Liver (tissue), 9 donors: ENCODE measurements around the gene SLC22A12. TPM values are rescaled to one million over a fixed set of nuclear protein-coding genes. Genes with fewer than 3 reads are reported as not detected.

ENCODE experiments used
- DNase-seq: peaks from one replicate; pipeline ENCODE4 v3.0.0-alpha.2; 2017; ENCODE audit warnings: low spot score
- H3K27ac ChIP-seq, 2 donors: one replicate each; pipeline ENCODE4 v1.7.0; 2013; ENCODE audit warnings: inconsistent platforms in 2 of 2, low read length in 2 of 2, control low read depth in 1 of 2, low read depth in 1 of 2, mild to moderate bottlenecking in 1 of 2
- H3K27me3 ChIP-seq, 4 donors: one replicate each; pipeline versions ENCODE4 v1.6.1 to v1.7.0; 2013; ENCODE audit warnings: low read length in 3 of 4, inconsistent platforms in 1 of 4, mild to moderate bottlenecking in 1 of 4, moderate library complexity in 1 of 4; ENCODE audit not compliant: control insufficient read depth in 4 of 4, insufficient read depth in 4 of 4
- H3K36me3 ChIP-seq, 4 donors: one replicate each; pipeline versions ENCODE4 v1.6.1 to v1.7.0; 2013; ENCODE audit warnings: low read length in 3 of 4, mild to moderate bottlenecking in 3 of 4, low read depth in 1 of 4, moderate library complexity in 1 of 4; ENCODE audit not compliant: control insufficient read depth in 4 of 4, insufficient read depth in 3 of 4
- H3K4me1 ChIP-seq, 4 donors: one replicate each; pipeline versions ENCODE4 v1.6.1 to v1.7.0; 2013; ENCODE audit warnings: low read length in 3 of 4, mild to moderate bottlenecking in 3 of 4, moderate library complexity in 1 of 4; ENCODE audit not compliant: control insufficient read depth in 4 of 4, insufficient read depth in 4 of 4
- H3K4me3 ChIP-seq, 3 donors: one replicate each; pipeline versions ENCODE4 v1.6.1 to v1.7.0; 2013; ENCODE audit warnings: low read length in 3 of 3, control low read depth in 1 of 3, low read depth in 1 of 3, mild to moderate bottlenecking in 1 of 3
- H3K9ac ChIP-seq, 2 donors: one replicate each; pipeline ENCODE4 v1.7.0; 2013; ENCODE audit warnings: low read length in 2 of 2, mild to moderate bottlenecking in 2 of 2, moderate library complexity in 2 of 2, control low read depth in 1 of 2, low read depth in 1 of 2
- H3K9me3 ChIP-seq, 4 donors: one replicate each; pipeline versions ENCODE4 v1.6.1 to v1.7.0; 2013; ENCODE audit warnings: low read length in 3 of 4; ENCODE audit not compliant: control insufficient read depth in 4 of 4
- ATF3 ChIP-seq: IDR thresholded peaks from 2 replicates; pipeline ENCODE4 v1.6.1; 2016; ENCODE audit warnings: antibody characterized with exemption
- EGR1 ChIP-seq, 2 donors: IDR thresholded peaks; 2 replicates each; pipeline ENCODE4 v1.6.1; 2016 to 2018; ENCODE audit warnings: antibody characterized with exemption in 2 of 2, low read depth in 2 of 2
- FOXA1 ChIP-seq: IDR thresholded peaks from 2 replicates; pipeline ENCODE4 v1.6.1; 2016; ENCODE audit warnings: antibody characterized with exemption
- GABPA ChIP-seq, 2 donors: IDR thresholded peaks in 1 of 2; conservative IDR thresholded peaks in 1 of 2; 2 replicates each; pipeline ENCODE4 v1.6.1; 2016; ENCODE audit warnings: antibody characterized with exemption in 2 of 2, mild to moderate bottlenecking in 1 of 2, moderate library complexity in 1 of 2
- HNF4A ChIP-seq, 2 donors: conservative IDR thresholded peaks; 2 replicates each; pipeline ENCODE4 v1.6.1; 2016; ENCODE audit warnings: antibody characterized with exemption in 2 of 2, mild to moderate bottlenecking in 2 of 2
- HNF4G ChIP-seq: IDR thresholded peaks from 2 replicates; pipeline ENCODE4 v1.6.1; 2016; ENCODE audit warnings: antibody characterized with exemption
- JUND ChIP-seq, 2 donors: IDR thresholded peaks; 2 replicates each; pipeline ENCODE4 v1.6.1; 2016; ENCODE audit warnings: antibody characterized with exemption in 2 of 2
- RAD21 ChIP-seq, 2 donors: IDR thresholded peaks; 2 replicates each; pipeline ENCODE4 v1.6.1; 2016; ENCODE audit warnings: antibody characterized with exemption in 2 of 2, mild to moderate bottlenecking in 2 of 2
- REST ChIP-seq: IDR thresholded peaks from 2 replicates; pipeline ENCODE4 v1.6.1; 2016; ENCODE audit warnings: antibody characterized with exemption, mild to moderate bottlenecking
- RXRA ChIP-seq, 2 donors: IDR thresholded peaks; 2 replicates each; pipeline ENCODE4 v1.6.1; 2017 to 2018; ENCODE audit warnings: antibody characterized with exemption in 2 of 2, mild to moderate bottlenecking in 1 of 2
- SP1 ChIP-seq: IDR thresholded peaks from 2 replicates; pipeline ENCODE4 v1.6.1; 2018; ENCODE audit warnings: antibody characterized with exemption, mild to moderate bottlenecking
- TAF1 ChIP-seq: conservative IDR thresholded peaks from 2 replicates; pipeline ENCODE4 v1.6.1; 2016; ENCODE audit warnings: antibody characterized with exemption, mild to moderate bottlenecking
- YY1 ChIP-seq: IDR thresholded peaks from 2 replicates; pipeline ENCODE4 v1.6.1; 2016; ENCODE audit warnings: antibody characterized with exemption, mild to moderate bottlenecking
- ZBTB33 ChIP-seq: IDR thresholded peaks from 2 replicates; pipeline ENCODE4 v1.6.1; 2016; ENCODE audit warnings: antibody characterized with exemption
- WGBS: extraction: QIAGEN DNeasy Blood & Tissue Kit; methylation state at CpG from one replicate; pipeline ENCODE4 v1.1.7; 2013; 5-methylcytosine and 5-hydroxymethylcytosine counted together
- polyA plus RNA-seq, 2 donors: library from polyadenylated mRNA; stranded (reverse) in 1 of 2; unstranded in 1 of 2; fragments of 200-250 nt in 1 of 2; fragments of >200 nt in 1 of 2; fragmentation: Nextera tagmentation in 1 of 2; extraction: Ambion mirVana in 1 of 2; gene quantifications; one replicate each; pipeline versions ENCODE4 v1.2.1 to v1.2.3, GENCODE V29; 2013 to 2015
- total RNA-seq, 2 donors: library from RNA; depleted of rRNA; stranded (reverse); fragments of >200 nt; gene quantifications; one replicate each; pipeline ENCODE4 v1.2.3, GENCODE V29; 2014
- TF ChIP-seq, protein P1 (sequence below): fragments of 150-350 bp; IDR thresholded peaks from 2 replicates; pipeline ENCODE4 v1.5.1; 2017; ENCODE audit warnings: improper control_type of control experiment, low read depth, low read length; ENCODE audit not compliant: missing input control
- TF ChIP-seq, protein P2 (sequence below): IDR thresholded peaks from 2 replicates; pipeline ENCODE4 v1.6.1; 2016; ENCODE audit warnings: antibody characterized with exemption
- donor health status: healthy.
- donor health status: healthy.
- donor health status: healthy.
- donor health status: healthy.
- donor health status: healthy.

The SLC22A12 gene
- total and polyA plus RNA-seq, 4 donors: under 0.01 to 0.02 TPM; not detected in 2

GRCh38 chr11:64571410-64572091 lies 19.5 kb upstream of the SLC22A12 start:
- Histone ChIP-seq H3K9ac (no peak overlapping the region), H3K9me3 (no peaks in the 10 kb centered on the region), H3K4me1 (peaks cover 0 to 6% (median 1%) of the 10 kb centered on the region in 4 donors), H3K27me3 (no peaks in the 10 kb centered on the region), H3K27ac (no peak overlapping the region), H3K4me3 (no peak overlapping the region), H3K36me3 (no peaks in the 10 kb centered on the region)
- no peak for DNase-seq
- TF ChIP-seq TAF1 (no peak), RXRA (IDR thresholded peaks at IDR 0.05) (no peak), GABPA (IDR thresholded peaks at IDR 0.05 in 1 of 2, conservative IDR thresholded peaks at IDR 0.05 in 1 of 2) (no peak), YY1 (no peak), JUND (IDR thresholded peaks at IDR 0.05) (no peak), ATF3 (no peak), HNF4G (no peak), EGR1 (IDR thresholded peaks at IDR 0.05; ENCODE audit: low read depth in 2 of 2) (no peak), FOXA1 (no peak), ZBTB33 (no peak)
- TF ChIP-seq, protein P1, sequence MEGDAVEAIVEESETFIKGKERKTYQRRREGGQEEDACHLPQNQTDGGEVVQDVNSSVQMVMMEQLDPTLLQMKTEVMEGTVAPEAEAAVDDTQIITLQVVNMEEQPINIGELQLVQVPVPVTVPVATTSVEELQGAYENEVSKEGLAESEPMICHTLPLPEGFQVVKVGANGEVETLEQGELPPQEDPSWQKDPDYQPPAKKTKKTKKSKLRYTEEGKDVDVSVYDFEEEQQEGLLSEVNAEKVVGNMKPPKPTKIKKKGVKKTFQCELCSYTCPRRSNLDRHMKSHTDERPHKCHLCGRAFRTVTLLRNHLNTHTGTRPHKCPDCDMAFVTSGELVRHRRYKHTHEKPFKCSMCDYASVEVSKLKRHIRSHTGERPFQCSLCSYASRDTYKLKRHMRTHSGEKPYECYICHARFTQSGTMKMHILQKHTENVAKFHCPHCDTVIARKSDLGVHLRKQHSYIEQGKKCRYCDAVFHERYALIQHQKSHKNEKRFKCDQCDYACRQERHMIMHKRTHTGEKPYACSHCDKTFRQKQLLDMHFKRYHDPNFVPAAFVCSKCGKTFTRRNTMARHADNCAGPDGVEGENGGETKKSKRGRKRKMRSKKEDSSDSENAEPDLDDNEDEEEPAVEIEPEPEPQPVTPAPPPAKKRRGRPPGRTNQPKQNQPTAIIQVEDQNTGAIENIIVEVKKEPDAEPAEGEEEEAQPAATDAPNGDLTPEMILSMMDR: no peak
- WGBS: 71% methylated on average over 22 of the region's 22 CpGs

- Histone ChIP-seq H3K4me3 (no peak overlapping the region), H3K36me3 (no peaks in the 10 kb centered on the region), H3K9me3 (no peaks in the 10 kb centered on the region), H3K27ac (no peak overlapping the region), H3K4me1 (peaks cover 0 to 2% (median 0%) of the 10 kb centered on the region in 4 donors), H3K27me3 (no peaks in the 10 kb centered on the region), H3K9ac (no peak overlapping the region)
- DNase-seq: no peak
- TF ChIP-seq, protein P2, sequence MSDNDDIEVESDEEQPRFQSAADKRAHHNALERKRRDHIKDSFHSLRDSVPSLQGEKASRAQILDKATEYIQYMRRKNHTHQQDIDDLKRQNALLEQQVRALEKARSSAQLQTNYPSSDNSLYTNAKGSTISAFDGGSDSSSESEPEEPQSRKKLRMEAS: no peak
- TF ChIP-seq YY1 (no peak), HNF4G (no peak), EGR1 (IDR thresholded peaks at IDR 0.05; ENCODE audit: low read depth in 2 of 2) (no peak), SP1 (no peak), FOXA1 (no peak)
- WGBS: 89% methylated on average over 8 of the region's 8 CpGs
Measured at GRCh38 chr11:64572143-64572542, 18.9 kb upstream of the SLC22A12 start.

DNA sequence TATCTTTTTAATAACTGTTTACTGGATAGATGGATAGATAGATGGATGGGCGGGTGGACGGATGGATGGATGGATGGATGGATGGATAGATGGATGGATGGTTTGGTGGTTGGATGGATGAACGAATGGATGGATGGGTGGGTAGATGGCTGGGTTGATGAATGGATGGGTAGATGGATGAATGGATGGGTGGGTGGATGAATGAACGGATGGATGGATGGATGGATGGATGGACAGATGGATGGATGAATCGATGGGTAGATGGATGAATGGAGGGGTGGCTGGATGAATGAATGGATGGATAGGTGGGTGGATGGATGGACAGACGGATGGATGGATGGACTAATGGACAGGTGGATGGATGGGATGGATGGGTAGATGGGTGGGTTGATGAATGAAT lies 13.8 kb upstream of the SLC22A12 start:
- H3K9ac ChIP-seq: no peak overlapping the region
- no peaks in the 10 kb centered on the region for H3K9me3 ChIP-seq
- H3K4me1 ChIP-seq: no peaks in the 10 kb centered on the region
- no peaks in the 10 kb centered on the region for H3K27me3 ChIP-seq
- WGBS: 86% methylated on average over 6 of the region's 6 CpGs
- no peak overlapping the region for H3K27ac ChIP-seq
- H3K4me3 ChIP-seq: no peak overlapping the region
- H3K36me3 ChIP-seq: no peaks in the 10 kb centered on the region
- DNase-seq: no peak
- no peak for TF ChIP-seq RAD21 (IDR thresholded peaks at IDR 0.05)
- no peak for TF ChIP-seq REST
- TF ChIP-seq, protein P2: no peak
- no peak for TF ChIP-seq YY1
- no peak for TF ChIP-seq ZBTB33
- no peak for TF ChIP-seq HNF4G
- no peak for TF ChIP-seq HNF4A (conservative IDR thresholded peaks at IDR 0.05)
- TF ChIP-seq TAF1: no peak
- no peak for TF ChIP-seq SP1
